ENCODE data around the gene DMRT2.

Gene DMRT2

GRCh38 chr9:1050125-1050895 lies at the start of gene DMRT2:
Gene DMRT2, plus strand, starts transcription at chr9:1050357. Its CDS starts 1,257 bp downstream, at chr9:1051614.
- DNase-seq: peak; percentile 96

- no peak for DNase-seq
These were observed 48.3 kb upstream of the DMRT2 start for GRCh38 chr9:1001838-1002237.

- no peak for DNase-seq
These were observed 47.5 kb upstream of the DMRT2 start for GRCh38 chr9:1002678-1003077.

- no peak for DNase-seq
These were observed 45.0 kb upstream of the DMRT2 start for GRCh38 chr9:1005043-1005667.

- no peak for DNase-seq
These were observed 42.8 kb upstream of the DMRT2 start for GRCh38 chr9:1007312-1007711.

GRCh38 chr9:1008216-1008615 lies 41.9 kb upstream of the DMRT2 start:
- no peak for DNase-seq

GRCh38 chr9:1009101-1009707 lies 41.0 kb upstream of the DMRT2 start:
- peak; percentile 94 for DNase-seq

- DNase-seq: no peak
These were observed 37.1 kb upstream of the DMRT2 start for GRCh38 chr9:1013021-1013420.

- DNase-seq: no peak
These were observed 35.9 kb upstream of the DMRT2 start for GRCh38 chr9:1014225-1014624.

GRCh38 chr9:1014640-1015039 lies 35.5 kb upstream of the DMRT2 start:
- DNase-seq: no peak

- DNase-seq: no peak
These were observed 32.0 kb upstream of the DMRT2 start for GRCh38 chr9:1018121-1018520.

- peak; percentile 9 for DNase-seq
These were observed 26.0 kb upstream of the DMRT2 start for GRCh38 chr9:1024112-1024511.

- no peak for DNase-seq
These were observed 25.0 kb upstream of the DMRT2 start for GRCh38 chr9:1025131-1025530.

GRCh38 chr9:1026219-1026618 lies 23.9 kb upstream of the DMRT2 start:
- DNase-seq: no peak

GRCh38 chr9:1028501-1029190 lies 21.5 kb upstream of the DMRT2 start:
- DNase-seq: peak; percentile 42

- DNase-seq: peak; percentile 18
These were observed 18.1 kb upstream of the DMRT2 start for GRCh38 chr9:1031951-1032601.

GRCh38 chr9:1034271-1034670 lies 15.9 kb upstream of the DMRT2 start:
- no peak for DNase-seq

GRCh38 chr9:1039589-1039988 lies 10.6 kb upstream of the DMRT2 start:
- no peak for DNase-seq

- peak; percentile 82 for DNase-seq
These were observed 7.7 kb upstream of the DMRT2 start for GRCh38 chr9:1042466-1042865.

- DNase-seq: no peak
These were observed 5.5 kb upstream of the DMRT2 start for GRCh38 chr9:1044643-1045042.

GRCh38 chr9:1046639-1047572 lies 3.3 kb upstream of the DMRT2 start:
- DNase-seq: no peak
